Neural progenitor cell (in vitro differentiated cells): Measurements from ENCODE around the gene DBNL. TPM values are rescaled to one million over a fixed set of nuclear protein-coding genes. Genes with fewer than 3 reads are reported as not detected.
"Not testable (repeated sequence)": the region's sequence is repeated elsewhere in the genome, so short reads cannot be mapped to it uniquely, and the experiment has no call there.

Source experiments
- DNase-seq: peaks from one replicate; pipeline ENCODE4 v3.0.0-alpha.2; 2016; ENCODE audit warnings: low spot score
- H2AFZ ChIP-seq: fragments of 200-600 bp; sonication (generic); replicated peaks from 2 replicates; pipeline ENCODE4 v1.6.1; 2016; ENCODE audit warnings: antibody characterized with exemption
- H3F3A ChIP-seq: fragments of 200-600 bp; sonication (generic); 2 replicates; pipeline ENCODE4 v1.6.1; 2016; ENCODE audit warnings: antibody characterized with exemption, low read depth
- H3K27ac ChIP-seq: fragments of 200-600 bp; sonication (generic); 2 replicates; pipeline ENCODE4 v1.5.1; 2016; ENCODE audit warnings: mild to moderate bottlenecking
- H3K27me3 ChIP-seq: fragments of 200-600 bp; sonication (generic); 2 replicates; pipeline ENCODE4 v1.6.1; 2016; ENCODE audit warnings: mild to moderate bottlenecking, moderate library complexity
- H3K36me3 ChIP-seq: fragments of 200-600 bp; sonication (generic); 2 replicates; pipeline ENCODE4 v1.5.1; 2016
- H3K4me1 ChIP-seq: fragments of 200-600 bp; sonication (generic); 2 replicates; pipeline ENCODE4 v1.6.1; 2016; ENCODE audit warnings: mixed run types
- H3K4me2 ChIP-seq: fragments of 200-600 bp; sonication (generic); 2 replicates; pipeline ENCODE4 v1.6.1; 2016
- H3K4me3 ChIP-seq: fragments of 200-600 bp; sonication (generic); 2 replicates; pipeline ENCODE4 v1.5.1; 2016
- H3K79me2 ChIP-seq: fragments of 200-600 bp; sonication (generic); 2 replicates; pipeline ENCODE4 v1.6.1; 2016; ENCODE audit warnings: low read depth
- H3K9ac ChIP-seq: fragments of 200-600 bp; sonication (generic); 2 replicates; pipeline ENCODE4 v1.6.1; 2016
- H3K9me3 ChIP-seq: fragments of 200-600 bp; sonication (generic); 2 replicates; pipeline ENCODE4 v1.5.1; 2016; ENCODE audit warnings: low read depth
- H4K20me1 ChIP-seq: fragments of 200-600 bp; sonication (generic); 2 replicates; pipeline ENCODE4 v1.6.1; 2016; ENCODE audit warnings: low read depth
- H3K27ac Mint-ChIP-seq: 3 replicates; pipeline ENCODE4 v1.8.0; 2021; ENCODE audit warnings: mixed read lengths
- H3K27me3 Mint-ChIP-seq: 2 replicates; pipeline ENCODE4 v1.8.0; 2022; ENCODE audit warnings: low read depth, mild to moderate bottlenecking, inconsistent platforms, moderate library complexity, mixed read lengths; ENCODE audit not compliant: insufficient read depth
- H3K36me3 Mint-ChIP-seq: 3 replicates; pipeline ENCODE4 v1.8.0; 2021; ENCODE audit warnings: mixed read lengths
- H3K4me1 Mint-ChIP-seq: 3 replicates; pipeline ENCODE4 v1.8.0; 2021; ENCODE audit warnings: mixed read lengths
- H3K4me3 Mint-ChIP-seq: 3 replicates; pipeline ENCODE4 v1.8.0; 2021; ENCODE audit warnings: mild to moderate bottlenecking, moderate library complexity, mixed read lengths
- H3K9me3 Mint-ChIP-seq: 3 replicates; pipeline ENCODE4 v1.8.0; 2020; ENCODE audit warnings: mixed read lengths
- CTCF ChIP-seq: fragments of 200-600 bp; sonication (generic); IDR thresholded peaks from 2 replicates; pipeline ENCODE4 v1.5.1; 2017; ENCODE audit warnings: antibody characterized with exemption, mild to moderate bottlenecking
- EZH2 ChIP-seq: fragments of 200-600 bp; sonication (generic); IDR thresholded peaks from 2 replicates; pipeline ENCODE4 v1.6.1; 2017; ENCODE audit warnings: antibody characterized with exemption, mild to moderate bottlenecking, moderate library complexity
- EZH2phosphoT487 ChIP-seq: fragments of 200-600 bp; sonication (generic); IDR thresholded peaks from 2 replicates; pipeline ENCODE4 v1.6.1; 2017; ENCODE audit warnings: antibody characterized with exemption
- total RNA-seq: library from RNA; depleted of rRNA; stranded (reverse); fragments of >200 nt; gene quantifications from 2 replicates; pipeline ENCODE4 v1.2.3, GENCODE V29; 2015; ENCODE audit warnings: low replicate concordance

Gene DBNL
- 31.4 and 59.5 TPM in 2 replicates for total RNA-seq

DNA sequence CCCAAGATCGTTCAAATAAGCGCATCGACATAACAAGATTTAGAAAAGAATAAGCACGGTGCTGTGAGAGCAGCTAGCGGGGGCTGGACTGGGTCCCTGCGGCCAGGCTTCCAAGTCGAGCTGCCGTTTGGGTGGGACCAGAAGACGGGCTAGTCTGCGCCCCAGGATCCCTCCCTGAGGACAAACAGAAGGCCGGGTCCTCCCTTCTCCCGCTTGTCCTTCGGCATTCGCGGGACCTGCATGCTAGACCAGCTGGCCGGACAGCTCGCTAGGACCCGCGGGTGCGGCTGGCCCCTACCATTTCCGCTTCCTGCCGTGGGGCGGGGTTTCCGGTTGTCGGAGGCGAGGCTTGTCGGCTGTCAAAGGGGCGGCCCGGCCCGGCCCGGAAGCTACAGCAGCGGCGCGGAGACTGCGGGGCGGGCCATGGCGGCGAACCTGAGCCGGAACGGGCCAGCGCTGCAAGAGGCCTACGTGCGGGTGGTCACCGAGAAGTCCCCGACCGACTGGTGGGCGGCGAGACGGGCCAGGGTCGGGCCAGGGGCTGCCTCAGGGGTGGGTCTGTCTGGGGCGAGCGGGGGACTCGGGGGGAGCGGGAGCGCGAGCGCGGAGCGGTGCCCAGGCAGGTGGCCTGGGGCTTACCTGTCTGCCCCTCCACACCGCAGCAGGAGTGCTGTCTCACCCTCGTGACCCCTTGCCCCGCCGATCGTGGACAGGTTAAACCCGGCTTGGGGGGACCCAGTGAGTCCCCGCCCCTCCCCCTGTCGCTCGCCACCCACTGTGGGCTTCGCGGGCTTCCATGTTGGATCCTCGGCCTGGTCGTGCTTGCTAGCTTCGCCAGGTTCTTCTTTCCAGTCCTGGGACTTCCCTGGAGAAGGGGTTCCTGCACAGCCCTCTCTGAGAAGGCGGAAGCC lies at the start of gene DBNL:
Gene DBNL, plus strand, starts transcription at position 388 of the 911 bp plus-strand sequence. Its CDS starts 36 bp downstream, at position 424.
- Histone ChIP-seq H3K4me3 (peak within 1 kb of the TSS; percentile 86), H4K20me1 (peaks cover 17% of the 10 kb centered on the region), H3K79me2 (peaks cover 41% of the 10 kb centered on the region), H3K4me2 (peak within 1 kb of the TSS; percentile 98), H3K27me3 (peaks cover 35% of the 10 kb centered on the region), H3F3A (peaks cover 19% of the 10 kb centered on the region), H3K4me1 (peaks cover 8% of the 10 kb centered on the region), H3K36me3 (no peaks in the 10 kb centered on the region), H3K9me3 (no peaks in the 10 kb centered on the region), H3K9ac (peak within 1 kb of the TSS; percentile 74), H3K27ac (no peak within 1 kb of the TSS), H2AFZ (peak within 1 kb of the TSS; percentile 79)
- H3K27me3 Mint-ChIP-seq: peaks cover 15% of the 10 kb centered on the region
- H3K9me3 Mint-ChIP-seq: no peaks in the 10 kb centered on the region
- H3K27ac Mint-ChIP-seq: peak within 1 kb of the TSS; percentile 51
- peaks cover 26% of the 10 kb centered on the region for H3K4me1 Mint-ChIP-seq
- peak within 1 kb of the TSS; percentile 96 for H3K4me3 Mint-ChIP-seq
- peak; percentile 94 for DNase-seq
- H3K36me3 Mint-ChIP-seq: peaks cover 7% of the 10 kb centered on the region
- no peak for TF ChIP-seq EZH2phosphoT487
- no peak for TF ChIP-seq CTCF
- TF ChIP-seq EZH2: no peak

- not testable (repeated sequence) for H3K36me3 Mint-ChIP-seq, H3K4me3 Mint-ChIP-seq, H3K4me1 ChIP-seq, H3K27ac ChIP-seq, H3K9me3 ChIP-seq, H3K4me1 Mint-ChIP-seq, H2AFZ ChIP-seq, H3K4me2 ChIP-seq, H3K36me3 ChIP-seq, H3K27me3 ChIP-seq, DNase-seq, H3K27me3 Mint-ChIP-seq, H3K79me2 ChIP-seq, H3K9me3 Mint-ChIP-seq, H4K20me1 ChIP-seq, H3K9ac ChIP-seq, H3F3A ChIP-seq, H3K4me3 ChIP-seq, H3K27ac Mint-ChIP-seq
These were observed 47.0 kb upstream of the DBNL start, which contains the start of gene SPDYE1 for GRCh38 chr7:43997532-43997931. Gene SPDYE1, plus strand, starts transcription at chr7:43997897. Its CDS starts 2,053 bp downstream, at chr7:43999950.

DNA sequence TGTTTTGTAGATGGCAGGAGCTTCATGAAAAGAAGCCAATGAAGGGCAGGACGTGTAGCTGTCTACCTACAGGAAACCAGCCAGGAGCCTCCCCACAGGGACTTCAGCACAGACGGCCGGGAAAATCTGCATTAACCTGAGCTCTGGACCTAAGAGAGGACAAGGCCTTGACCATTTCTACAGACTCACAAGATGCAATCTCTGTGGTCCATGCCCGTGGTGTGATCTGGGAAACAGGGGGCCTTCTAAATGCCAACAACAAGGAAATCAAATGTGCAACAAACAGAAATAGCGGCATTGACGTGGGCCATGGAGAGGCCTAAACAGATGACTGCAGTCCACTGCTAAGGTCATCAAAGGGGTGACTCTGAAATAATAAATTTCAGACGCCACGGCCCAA lies 32.4 kb upstream of the DBNL start:
- H3K9me3 Mint-ChIP-seq: not testable (repeated sequence)

GRCh38 chr7:44015090-44015489 lies 29.4 kb upstream of the DBNL start:
- H3K9me3 Mint-ChIP-seq, H3K27ac Mint-ChIP-seq, DNase-seq, H3K27me3 ChIP-seq, H3K4me3 Mint-ChIP-seq, H3K4me2 ChIP-seq, H3K36me3 Mint-ChIP-seq, H3K27me3 Mint-ChIP-seq, H3K4me1 ChIP-seq, H3K9me3 ChIP-seq, H3K27ac ChIP-seq, H3K4me1 Mint-ChIP-seq, H3F3A ChIP-seq, H3K4me3 ChIP-seq, H3K9ac ChIP-seq, H3K36me3 ChIP-seq, H4K20me1 ChIP-seq, H2AFZ ChIP-seq: not testable (repeated sequence)
- H3K79me2 ChIP-seq: peaks cover 13% of the 10 kb centered on the region

More for the DNA sequence above, 32.4 kb upstream of the DBNL start:
- not testable (repeated sequence) for H3K27ac ChIP-seq, H3K36me3 Mint-ChIP-seq, H3K4me3 Mint-ChIP-seq, H3K4me1 Mint-ChIP-seq, H4K20me1 ChIP-seq, H3K27ac Mint-ChIP-seq, H3K27me3 ChIP-seq, H3K4me1 ChIP-seq, H3F3A ChIP-seq, H3K9ac ChIP-seq, H3K9me3 ChIP-seq, H2AFZ ChIP-seq, DNase-seq, H3K4me3 ChIP-seq, H3K79me2 ChIP-seq, H3K36me3 ChIP-seq, H3K27me3 Mint-ChIP-seq, H3K4me2 ChIP-seq
